ENCODE results near the gene NKPD1. TPM values are rescaled to one million over a fixed set of nuclear protein-coding genes. Genes with fewer than 3 reads are reported as not detected.

The NKPD1 gene
- total RNA-seq, 1 donor from 2014 or later, result not detected

DNA sequence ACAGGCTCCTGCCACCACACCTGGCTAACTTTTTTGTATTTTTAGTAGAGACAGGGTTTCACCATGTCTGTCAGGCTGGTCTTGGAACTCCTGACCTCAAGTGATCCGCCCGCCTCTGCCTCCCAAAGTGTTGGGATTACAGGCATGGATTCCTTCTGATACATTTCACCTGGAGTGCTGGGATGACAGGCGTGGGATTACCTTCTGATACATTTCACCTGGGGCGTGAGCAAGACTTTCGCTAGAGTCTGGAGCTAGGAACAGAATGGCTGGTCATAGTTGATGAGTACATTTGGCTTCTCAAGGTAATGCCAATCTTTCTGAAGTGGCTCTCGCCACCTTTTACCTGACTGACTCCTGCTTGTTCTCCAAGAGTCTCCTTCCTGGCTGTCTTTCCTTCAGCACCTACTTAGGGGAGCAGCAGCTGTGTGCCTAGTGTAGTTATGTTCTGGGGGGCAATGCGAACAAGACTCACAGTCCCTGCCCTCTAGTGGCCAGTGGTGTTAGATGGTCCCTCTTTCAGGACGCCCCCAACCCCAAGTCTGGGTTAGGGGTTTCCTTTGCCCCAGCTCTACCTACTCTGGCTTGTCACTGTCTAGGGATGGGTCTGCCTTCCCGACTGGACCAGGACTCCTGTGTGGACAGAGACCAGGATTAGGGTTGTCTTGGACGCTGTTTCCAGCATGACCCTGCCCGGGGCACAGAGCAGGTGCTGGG lies 48.5 kb downstream of the NKPD1 start:
- no peak overlapping the region for H3K4me3 ChIP-seq (ENCODE audit: insufficient read depth, low read depth, low read length)
- TF ChIP-seq, protein P1, sequence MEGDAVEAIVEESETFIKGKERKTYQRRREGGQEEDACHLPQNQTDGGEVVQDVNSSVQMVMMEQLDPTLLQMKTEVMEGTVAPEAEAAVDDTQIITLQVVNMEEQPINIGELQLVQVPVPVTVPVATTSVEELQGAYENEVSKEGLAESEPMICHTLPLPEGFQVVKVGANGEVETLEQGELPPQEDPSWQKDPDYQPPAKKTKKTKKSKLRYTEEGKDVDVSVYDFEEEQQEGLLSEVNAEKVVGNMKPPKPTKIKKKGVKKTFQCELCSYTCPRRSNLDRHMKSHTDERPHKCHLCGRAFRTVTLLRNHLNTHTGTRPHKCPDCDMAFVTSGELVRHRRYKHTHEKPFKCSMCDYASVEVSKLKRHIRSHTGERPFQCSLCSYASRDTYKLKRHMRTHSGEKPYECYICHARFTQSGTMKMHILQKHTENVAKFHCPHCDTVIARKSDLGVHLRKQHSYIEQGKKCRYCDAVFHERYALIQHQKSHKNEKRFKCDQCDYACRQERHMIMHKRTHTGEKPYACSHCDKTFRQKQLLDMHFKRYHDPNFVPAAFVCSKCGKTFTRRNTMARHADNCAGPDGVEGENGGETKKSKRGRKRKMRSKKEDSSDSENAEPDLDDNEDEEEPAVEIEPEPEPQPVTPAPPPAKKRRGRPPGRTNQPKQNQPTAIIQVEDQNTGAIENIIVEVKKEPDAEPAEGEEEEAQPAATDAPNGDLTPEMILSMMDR (IDR thresholded peaks at IDR 0.05; ENCODE audit: insufficient read depth, low read depth, low read length), result no peak
- no peak for TF ChIP-seq EZH2 (IDR thresholded peaks at IDR 0.05; ENCODE audit: insufficient read depth, low read length)
- H3K27ac ChIP-seq (ENCODE audit: low read depth, low read length), result no peak overlapping the region
- Mint-ChIP-seq H3K9me3 (ENCODE audit: unreplicated experiment) (peaks cover 2% of the 10 kb centered on the region), H3K27me3 (ENCODE audit: low read depth, unreplicated experiment) (no peaks in the 10 kb centered on the region), H3K36me3 (ENCODE audit: low read depth, unreplicated experiment) (no peaks in the 10 kb centered on the region), H3K27ac (ENCODE audit: unreplicated experiment) (no peak overlapping the region), H3K4me1 (ENCODE audit: low read depth, unreplicated experiment) (peaks cover 5% of the 10 kb centered on the region), H3K4me3 (ENCODE audit: unreplicated experiment) (no peak overlapping the region)
- no peak overlapping the region for H3K9ac ChIP-seq (ENCODE audit: low read length)
- no peak overlapping the region for H2AFZ ChIP-seq (ENCODE audit: low read depth, low read length)
- H3K36me3 ChIP-seq (ENCODE audit: insufficient read depth, low read length), result no peaks in the 10 kb centered on the region
- no peaks in the 10 kb centered on the region for H3K9me3 ChIP-seq (ENCODE audit: insufficient read depth, low read depth, low read length)
- peaks cover 95% of the 10 kb centered on the region for H3K79me2 ChIP-seq (ENCODE audit: insufficient read depth, low read length)
- DNase-seq (ENCODE audit: low read depth), result no peak
- no peaks in the 10 kb centered on the region for H3K27me3 ChIP-seq (ENCODE audit: insufficient read depth, low read length)
- H4K20me1 ChIP-seq (ENCODE audit: insufficient read depth, low read length), result peaks cover 98% of the 10 kb centered on the region
- H3K4me1 ChIP-seq (ENCODE audit: insufficient read depth, low read length), result no peaks in the 10 kb centered on the region
- no peak for FAIRE-seq
- H3K4me2 ChIP-seq (ENCODE audit: low read length), result no peak overlapping the region

Other genes starting within 250 kb of the NKPD1 start
- 2.2 and 2.4 TPM in 2 replicates for gene APOC1, start 246.4 kb downstream of the NKPD1 start, total RNA-seq
- gene APOC4, start 218.7 kb downstream of the NKPD1 start, total RNA-seq, result not detected in 2 replicates
- gene APOC2, start 214.9 kb downstream of the NKPD1 start, total RNA-seq, result not detected in 2 replicates
- gene CLPTM1, start 205.6 kb downstream of the NKPD1 start, total RNA-seq, result 115 and 128 TPM in 2 replicates
- 12.8 and 14.0 TPM in 2 replicates for gene RELB, start 159.5 kb downstream of the NKPD1 start, total RNA-seq
- 45.5 and 45.9 TPM in 2 replicates for gene CLASRP, start 121.9 kb downstream of the NKPD1 start, total RNA-seq
- 3.0 and 3.1 TPM in 2 replicates for gene ZNF296, start 84.5 kb downstream of the NKPD1 start, total RNA-seq
- 44.8 and 46.0 TPM in 2 replicates for gene GEMIN7, start 81.7 kb downstream of the NKPD1 start, total RNA-seq
- 29.1 and 29.2 TPM in 2 replicates for gene PPP1R37, start 67.8 kb downstream of the NKPD1 start, total RNA-seq
- gene TRAPPC6A, start 17.3 kb upstream of the NKPD1 start, total RNA-seq, result 14.7 and 16.4 TPM in 2 replicates
- 14.5 TPM in 2 replicates for gene BLOC1S3, start 17.8 kb upstream of the NKPD1 start, total RNA-seq
- gene EXOC3L2, start 84.4 kb upstream of the NKPD1 start, total RNA-seq, result 0.61 and 0.87 TPM in 2 replicates
- 60.3 and 61.0 TPM in 2 replicates for gene MARK4, start 90.3 kb upstream of the NKPD1 start, total RNA-seq
- not detected in 2 replicates for gene CKM, start 161.9 kb upstream of the NKPD1 start, total RNA-seq
- 0.62 and 1.2 TPM in 2 replicates for gene KLC3, start 179.8 kb upstream of the NKPD1 start, total RNA-seq
- 38.9 and 44.7 TPM in 2 replicates for gene ERCC2, start 209.6 kb upstream of the NKPD1 start, total RNA-seq
- 56.6 and 56.7 TPM in 2 replicates for gene PPP1R13L, start 244.1 kb upstream of the NKPD1 start, total RNA-seq
- gene POLR1G, start 245.7 kb upstream of the NKPD1 start, total RNA-seq, result 10.9 and 12.8 TPM in 2 replicates

Data from astrocyte (in vitro differentiated cells and primary cell).